HG03039 (cell line): ENCODE data around the gene CCT6A.
"Not testable (repeated sequence)": the region's sequence is repeated elsewhere in the genome, so short reads cannot be mapped to it uniquely, and the experiment has no call there.

Source experiments
- ATAC-seq: cut with Tn5 transposase; IDR thresholded peaks from one replicate; pipeline ENCODE4 v1.9.1; 2021; ENCODE audit warnings: mild to moderate bottlenecking, moderate library complexity; ENCODE audit not compliant: unreplicated experiment

The CCT6A gene

GRCh38 chr7:56048763-56049162 is 2.8 kb upstream of the CCT6A start:
- not testable (repeated sequence) for ATAC-seq

- no peak for ATAC-seq
These were observed 569 bp upstream of the CCT6A start for GRCh38 chr7:56051053-56051338.

GRCh38 chr7:56053379-56053778 is 1.8 kb downstream of the CCT6A start:
- no peak for ATAC-seq

- no peak for ATAC-seq
These were observed 2.4 kb downstream of the CCT6A start for GRCh38 chr7:56053993-56054392.

GRCh38 chr7:56062382-56062781 is 10.8 kb downstream of the CCT6A start:
- no peak for ATAC-seq

- ATAC-seq = no peak
These were observed 11.9 kb downstream of the CCT6A start for GRCh38 chr7:56063500-56063881.

- peak; percentile 88 for ATAC-seq
These were observed 12.5 kb downstream of the CCT6A start, which contains the start of gene SUMF2 for GRCh38 chr7:56063882-56064625. SUMF2 (plus strand) TSS chr7:56064286; CDS start chr7:56064312, 26 bp downstream.

GRCh38 chr7:56066376-56066775 is 14.8 kb downstream of the CCT6A start:
- not testable (repeated sequence) for ATAC-seq

- ATAC-seq = peak; percentile 78
These were observed 22.8 kb downstream of the CCT6A start for GRCh38 chr7:56074371-56074791.

- no peak for ATAC-seq
These were observed 26.1 kb downstream of the CCT6A start for GRCh38 chr7:56077681-56078080.

GRCh38 chr7:56078196-56078595 is 26.6 kb downstream of the CCT6A start:
- no peak for ATAC-seq

- ATAC-seq = no peak
These were observed 28.1 kb downstream of the CCT6A start for GRCh38 chr7:56079450-56080185.

- not testable (repeated sequence) for ATAC-seq
These were observed 29.3 kb downstream of the CCT6A start for GRCh38 chr7:56080726-56081435.

GRCh38 chr7:56081626-56082340 is 30.2 kb downstream of the CCT6A start:
- ATAC-seq = no peak

GRCh38 chr7:56083150-56083785 is 31.7 kb downstream of the CCT6A start:
- no peak for ATAC-seq

- ATAC-seq = no peak
These were observed 35.2 kb downstream of the CCT6A start for GRCh38 chr7:56086761-56087160.

GRCh38 chr7:56087445-56087844 is 35.9 kb downstream of the CCT6A start:
- no peak for ATAC-seq

- ATAC-seq = no peak
These were observed 40.0 kb downstream of the CCT6A start for GRCh38 chr7:56091591-56091990.

GRCh38 chr7:56092388-56092787 is 40.8 kb downstream of the CCT6A start:
- ATAC-seq = not testable (repeated sequence)

GRCh38 chr7:56092789-56093531 is 41.4 kb downstream of the CCT6A start, which contains the start of gene PHKG1:
PHKG1 (minus strand) TSS chr7:56092952; CDS start chr7:56088941, 4,011 bp downstream.
- no peak for ATAC-seq
